Measurements from ENCODE around the gene EPS8L2.

- TF ChIP-seq CTCF (conservative IDR thresholded peaks at IDR 0.05): no peak
- no peak for TF ChIP-seq ZFX (IDR thresholded peaks at IDR 0.05)
These were observed 45.8 kb upstream of the EPS8L2 start for GRCh38 chr11:660281-660680.
